ENCODE results near the gene GDPD4.

GDPD4 gene

GRCh38 chr11:77207019-77207485, 94.4 kb downstream of the GDPD4 start:
- no peak for DNase-seq (ENCODE audit: extremely low read depth in 1 of 2, low read depth in 1 of 2)

GRCh38 chr11:77206264-77207018, 95.0 kb downstream of the GDPD4 start:
- DNase-seq (ENCODE audit: extremely low read depth in 1 of 2, low read depth in 1 of 2): no peak

- no peak for DNase-seq (ENCODE audit: extremely low read depth in 1 of 2, low read depth in 1 of 2)
These were observed 95.8 kb downstream of the GDPD4 start for GRCh38 chr11:77205467-77206263.

- DNase-seq (ENCODE audit: extremely low read depth in 1 of 2, low read depth in 1 of 2): no peak
These were observed 96.6 kb downstream of the GDPD4 start for GRCh38 chr11:77204754-77205466.

- no peak for DNase-seq (ENCODE audit: extremely low read depth in 1 of 2, low read depth in 1 of 2)
These were observed 97.4 kb downstream of the GDPD4 start for GRCh38 chr11:77203901-77204753.

- DNase-seq (ENCODE audit: extremely low read depth in 1 of 2, low read depth in 1 of 2): no peak
These were observed 98.3 kb downstream of the GDPD4 start for GRCh38 chr11:77202941-77203900.

DNA sequence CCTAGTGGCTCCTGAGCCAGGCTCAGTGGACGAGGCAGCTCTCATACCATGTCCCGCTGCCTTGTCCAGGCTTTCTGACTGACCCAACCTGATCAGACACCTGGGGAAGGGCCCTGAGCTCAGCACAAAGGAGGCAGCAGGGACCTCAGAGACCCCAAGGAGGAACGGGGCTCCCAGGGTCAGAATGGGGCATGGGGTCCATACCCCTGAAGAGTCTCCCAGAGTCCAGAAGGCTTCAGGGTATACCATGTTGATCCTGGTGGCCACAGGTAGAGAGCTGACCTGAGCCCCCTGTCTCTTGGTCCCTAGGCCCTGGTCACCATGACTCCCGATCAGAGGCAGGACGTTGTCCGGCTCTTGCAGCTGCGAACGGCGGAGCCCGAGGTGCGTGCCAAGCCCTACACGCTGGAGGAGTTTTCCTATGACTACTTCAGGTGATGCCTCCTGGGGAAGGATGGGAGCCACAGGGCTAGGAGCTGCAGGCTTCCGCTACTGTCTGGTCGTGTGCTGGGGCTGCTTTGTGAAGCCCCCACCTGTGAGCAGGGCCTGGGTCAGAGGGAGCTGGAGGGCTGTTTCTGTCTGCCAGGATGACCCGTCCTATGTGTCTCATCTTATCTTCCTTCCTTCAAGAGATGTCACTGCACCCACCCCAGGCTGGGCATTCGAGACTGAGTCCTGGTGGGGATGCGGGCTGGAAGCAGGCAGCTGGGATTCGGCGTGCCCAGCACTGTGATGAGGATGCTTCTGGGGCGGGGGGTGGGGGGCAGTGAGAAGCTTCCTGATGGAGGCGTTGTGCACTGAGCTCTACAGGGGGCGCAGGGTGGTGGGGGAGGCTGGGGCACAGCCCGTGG, 99.3 kb downstream of the GDPD4 start:
- no peak for DNase-seq (ENCODE audit: extremely low read depth in 1 of 2, low read depth in 1 of 2)

GRCh38 chr11:77201370-77201769, 100.1 kb downstream of the GDPD4 start:
- no peak for DNase-seq (ENCODE audit: extremely low read depth in 1 of 2, low read depth in 1 of 2)

DNA sequence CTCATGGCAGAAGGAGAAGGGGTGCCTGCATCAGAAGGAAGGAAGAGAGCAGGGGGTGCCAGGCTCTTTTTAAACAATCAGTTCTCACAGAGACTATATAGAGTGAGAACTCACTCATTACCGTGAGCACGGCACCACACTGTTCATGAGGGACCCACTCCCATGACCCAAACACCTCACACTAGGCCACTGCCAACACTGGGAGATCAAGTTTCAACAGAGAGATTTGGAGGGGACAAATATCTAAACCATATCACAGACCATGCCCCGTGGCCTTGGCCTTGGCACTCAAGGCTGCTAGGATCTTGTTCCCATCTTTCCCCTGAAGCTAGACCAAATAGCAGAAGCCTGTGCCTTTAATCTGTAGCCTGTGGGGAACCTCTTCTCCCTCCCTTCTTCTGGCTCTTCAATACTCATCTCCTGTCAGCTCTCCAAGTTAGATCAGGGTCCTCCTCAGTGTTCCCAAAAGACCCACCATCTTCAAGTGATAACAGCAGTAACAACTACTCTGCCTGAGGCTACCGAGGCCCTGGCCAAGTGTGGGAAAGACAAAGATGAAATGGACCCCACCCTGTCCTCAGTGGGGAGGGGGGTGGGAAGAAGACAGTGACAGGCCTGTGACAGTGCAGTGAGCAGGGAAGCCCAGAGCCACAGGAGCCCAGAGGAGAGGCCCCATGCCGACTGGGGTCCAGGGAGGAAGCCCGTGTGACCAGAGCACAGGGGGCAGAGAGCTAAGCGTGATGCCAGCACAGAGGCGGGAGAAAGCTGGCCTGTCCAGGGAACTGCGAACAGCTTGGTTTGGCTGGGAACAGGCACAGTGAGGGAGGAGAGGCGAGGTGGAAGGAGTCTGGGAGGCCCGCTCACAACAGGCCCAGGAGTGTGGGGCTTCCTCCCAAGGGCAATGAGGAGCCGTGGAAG, 100.9 kb downstream of the GDPD4 start:
- no peak for DNase-seq (ENCODE audit: extremely low read depth in 1 of 2, low read depth in 1 of 2)

- DNase-seq (ENCODE audit: extremely low read depth in 1 of 2, low read depth in 1 of 2): no peak
These were observed 102.2 kb downstream of the GDPD4 start for GRCh38 chr11:77199137-77199745.

DNA sequence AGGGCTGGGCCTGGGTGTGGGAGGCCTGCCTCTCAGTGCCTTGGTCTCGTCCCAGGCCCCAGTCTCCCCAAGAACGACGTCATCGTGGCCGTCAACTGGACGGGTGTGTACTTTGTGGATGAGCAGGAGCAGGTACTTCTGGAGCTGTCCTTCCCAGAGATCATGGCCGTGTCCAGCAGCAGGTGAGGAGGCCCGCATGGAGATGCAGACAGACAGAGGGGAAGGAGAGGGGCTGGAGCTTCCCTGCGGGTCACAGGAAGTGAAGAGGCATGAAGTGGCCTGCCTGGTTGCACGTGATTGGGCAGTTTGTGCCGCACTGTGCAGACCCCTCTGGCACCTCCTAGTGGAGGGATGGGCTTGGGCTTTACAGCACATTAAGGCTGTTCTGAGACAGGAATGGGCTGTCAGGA, 103.0 kb downstream of the GDPD4 start:
- DNase-seq (ENCODE audit: extremely low read depth in 1 of 2, low read depth in 1 of 2): no peak

DNA sequence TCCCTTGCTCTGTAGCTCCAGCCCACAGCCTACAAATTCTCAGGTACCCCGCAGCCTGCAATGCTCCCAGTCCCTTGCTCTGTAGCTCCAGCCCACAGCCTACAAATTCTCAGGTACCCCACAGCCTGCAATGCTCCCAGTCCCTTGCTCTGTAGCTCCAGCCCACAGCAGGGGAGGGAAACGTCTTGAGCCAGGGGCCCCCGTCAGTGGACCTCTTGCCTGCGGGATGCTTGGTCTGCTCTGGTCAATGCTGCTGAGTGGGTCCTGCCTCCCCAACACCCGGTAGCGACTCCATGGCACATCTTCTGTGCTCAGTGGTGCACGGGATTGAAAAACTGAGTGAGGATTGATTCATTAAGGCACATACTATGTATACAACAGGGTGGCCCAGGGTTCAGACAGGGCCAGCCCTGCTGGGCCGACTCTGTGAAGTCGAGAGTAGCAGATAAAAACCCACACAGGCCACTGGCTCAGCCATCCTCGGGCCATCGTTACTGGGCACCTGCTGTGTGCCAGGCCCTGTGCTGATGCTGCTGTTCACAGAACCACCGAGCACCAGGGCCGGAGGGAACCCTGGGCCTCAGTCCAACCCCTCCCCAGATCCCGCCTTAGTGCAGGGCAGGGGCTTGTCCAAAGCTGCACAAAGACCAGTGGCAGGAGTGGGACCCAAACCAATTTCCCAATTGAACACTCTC, 103.7 kb downstream of the GDPD4 start:
- no peak for DNase-seq (ENCODE audit: extremely low read depth in 1 of 2, low read depth in 1 of 2)

GRCh38 chr11:77196961-77197360, 104.5 kb downstream of the GDPD4 start:
- no peak for DNase-seq (ENCODE audit: extremely low read depth in 1 of 2, low read depth in 1 of 2)

DNA sequence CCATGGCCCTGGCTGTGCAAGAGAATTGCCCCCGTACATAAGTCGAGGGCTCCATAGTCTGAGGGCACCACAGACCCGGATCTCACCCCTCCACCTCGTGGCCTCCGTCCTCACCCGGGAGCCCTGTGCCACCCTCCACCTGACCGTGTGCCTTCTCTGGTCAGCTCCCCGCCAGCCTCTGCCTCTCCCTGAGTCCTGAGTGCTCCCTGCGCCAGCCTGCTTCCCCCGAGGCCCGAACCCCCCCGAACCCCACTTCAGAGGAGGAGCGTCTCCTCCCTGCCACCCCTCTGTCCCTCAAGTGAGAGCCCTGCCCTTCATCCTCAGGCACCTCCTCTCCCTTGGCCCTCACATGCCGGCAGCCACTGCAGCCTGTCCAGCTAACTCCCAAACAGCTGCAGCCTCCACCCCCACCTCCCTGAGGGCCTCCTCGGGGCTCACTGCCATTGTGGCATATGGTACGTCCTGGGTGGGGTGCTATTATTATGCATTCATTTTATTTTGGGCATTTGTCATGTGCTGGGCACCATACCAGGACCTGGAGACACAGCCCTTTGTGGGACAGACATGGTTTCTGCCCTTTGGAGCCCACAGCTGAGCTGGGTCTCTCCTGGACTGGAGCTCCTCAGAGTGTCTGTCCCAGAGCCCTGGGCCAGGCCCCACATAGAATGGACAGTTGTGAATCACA, 106.3 kb downstream of the GDPD4 start:
- DNase-seq (ENCODE audit: extremely low read depth in 1 of 2, low read depth in 1 of 2): no peak

DNA sequence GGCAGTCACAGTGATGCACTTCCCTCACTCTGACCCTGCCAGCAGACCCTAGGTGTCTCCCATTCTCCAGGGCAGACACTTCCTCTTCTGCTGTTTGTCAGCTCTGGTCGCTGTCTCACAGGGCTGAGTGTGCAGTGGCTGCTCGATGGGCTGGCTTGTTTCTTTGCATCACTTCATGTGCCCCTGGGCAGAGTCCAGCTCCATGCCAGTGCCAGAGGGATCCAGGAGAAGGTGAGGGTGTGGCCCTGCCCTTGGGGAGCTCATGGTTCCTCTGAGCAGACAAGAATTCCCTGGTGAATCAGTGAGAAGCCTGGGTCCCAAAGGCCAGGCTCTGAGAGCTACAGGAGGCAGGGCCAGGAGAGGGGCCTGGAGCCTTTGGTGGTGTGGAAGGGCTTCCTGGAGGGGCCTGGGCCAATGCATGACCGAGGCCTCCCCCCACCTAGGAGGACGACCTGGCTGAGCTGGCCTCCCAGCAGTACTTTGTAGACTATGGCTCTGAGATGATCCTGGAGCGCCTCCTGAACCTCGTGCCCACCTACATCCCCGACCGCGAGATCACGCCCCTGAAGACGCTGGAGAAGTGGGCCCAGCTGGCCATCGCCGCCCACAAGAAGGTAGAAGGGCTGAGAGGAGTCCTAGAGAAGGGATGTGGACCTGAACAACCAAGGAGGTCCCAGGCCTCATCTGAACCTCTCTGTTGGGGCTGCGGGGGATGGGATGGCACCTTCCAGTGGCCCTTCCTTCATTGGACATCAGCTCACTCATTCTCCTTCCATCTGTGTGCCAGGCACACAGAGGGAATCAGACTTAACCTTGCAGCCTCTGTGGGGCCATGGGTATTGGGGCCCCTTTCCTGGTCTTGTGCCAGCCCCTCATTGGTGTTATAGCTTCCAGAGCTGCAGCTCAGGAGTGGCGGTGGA, 107.3 kb downstream of the GDPD4 start:
- no peak for DNase-seq (ENCODE audit: extremely low read depth in 1 of 2, low read depth in 1 of 2)
